NCI-H69 (cell line): ENCODE measurements around the gene INVS.
"Not testable (repeated sequence)": the region's sequence is repeated elsewhere in the genome, so short reads cannot be mapped to it uniquely, and the experiment has no call there.

ENCODE experiments used
- DNase-seq: peaks from one replicate; lab custom pipeline; 2025; lab: John Stamatoyannopoulos, UW

INVS gene

DNA sequence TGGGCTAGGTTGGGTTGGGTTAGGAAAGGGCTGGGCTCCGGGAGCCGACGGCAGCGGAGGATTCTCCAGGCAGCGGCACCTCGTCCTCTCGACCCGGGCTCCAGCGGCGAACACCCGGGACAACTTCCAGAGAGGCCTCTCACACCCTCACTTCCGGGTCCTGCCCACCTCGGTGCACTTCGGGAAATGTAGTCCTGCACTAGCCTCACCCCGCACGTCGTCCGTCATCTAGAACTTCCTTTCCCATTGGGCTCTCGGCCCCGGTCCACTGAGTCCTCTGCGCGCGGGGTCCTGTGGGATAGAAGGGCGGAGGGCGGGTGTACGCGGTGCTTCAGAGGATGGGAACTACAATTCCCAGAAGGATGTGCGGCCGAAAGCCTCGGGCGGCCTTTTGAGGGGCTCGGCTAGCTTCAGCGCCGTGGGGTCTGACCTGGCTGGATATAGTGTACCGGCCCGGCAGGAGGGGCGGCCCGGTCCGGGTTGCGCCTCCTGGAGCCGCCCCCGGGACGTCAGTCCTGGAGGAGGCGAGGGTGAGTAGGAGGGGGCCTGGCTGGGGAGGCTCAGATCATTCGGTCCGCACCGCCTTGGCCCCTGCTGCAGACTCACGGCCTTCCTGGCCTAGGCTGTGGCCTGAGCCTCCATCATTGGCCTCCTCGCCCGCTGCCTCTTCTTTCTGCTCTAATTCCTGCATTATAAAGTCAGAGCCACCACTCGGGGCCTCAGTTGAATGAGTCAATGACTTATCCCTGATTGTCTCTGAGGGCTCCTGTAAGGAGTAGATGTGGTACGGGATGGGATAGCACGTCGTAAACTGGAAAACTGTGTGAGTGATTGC lies at the start of gene INVS, which contains the start of gene ERP44:
Gene INVS (plus strand): TSS at position 357 of the 835 bp plus-strand sequence. CDS start 5,279 bp downstream, outside the sequence.
Gene ERP44 (minus strand): TSS at position 114 of the 835 bp plus-strand sequence. CDS start 160 bp downstream, outside the sequence.
- DNase-seq, result peak; percentile 100

DNA sequence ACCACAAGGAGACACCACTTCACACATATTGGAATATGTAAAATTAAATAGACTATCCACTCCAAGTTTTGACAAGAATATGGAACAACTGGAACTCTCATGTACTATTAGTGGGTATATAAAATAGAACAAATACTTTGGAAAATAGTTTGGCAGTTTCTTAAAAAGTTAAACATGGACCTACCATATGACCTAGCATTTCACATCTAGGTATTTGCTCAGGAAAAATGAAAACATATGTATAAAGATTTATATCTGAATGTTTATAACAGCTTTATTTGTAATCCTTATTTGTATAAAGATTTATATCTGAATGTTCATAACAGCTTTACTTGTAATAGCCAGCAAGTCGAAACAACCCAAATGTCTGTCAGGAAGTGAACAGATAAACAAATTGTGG lies 49.5 kb upstream of the INVS start:
- DNase-seq, result no peak

DNA sequence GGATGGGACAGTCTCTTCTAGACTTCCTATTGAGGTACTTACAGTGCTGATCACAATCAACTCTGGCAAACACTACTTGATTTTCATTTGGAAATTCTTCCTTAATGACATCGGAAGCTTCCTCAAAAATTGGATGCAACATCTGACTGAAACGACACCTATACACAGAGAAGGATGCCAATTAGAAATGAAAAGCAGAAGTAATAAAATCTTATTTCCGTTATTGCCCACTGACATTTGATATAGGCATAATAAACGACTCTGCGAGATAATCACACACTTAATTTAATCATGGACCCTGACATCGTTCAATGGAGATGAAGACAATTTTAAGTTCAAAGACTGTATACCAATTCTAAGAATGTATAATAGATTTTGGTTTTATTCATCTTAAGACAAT lies 46.7 kb upstream of the INVS start:
- DNase-seq, result no peak

GRCh38 chr9:100056561-100056960 lies 42.5 kb upstream of the INVS start:
- DNase-seq, result no peak

DNA sequence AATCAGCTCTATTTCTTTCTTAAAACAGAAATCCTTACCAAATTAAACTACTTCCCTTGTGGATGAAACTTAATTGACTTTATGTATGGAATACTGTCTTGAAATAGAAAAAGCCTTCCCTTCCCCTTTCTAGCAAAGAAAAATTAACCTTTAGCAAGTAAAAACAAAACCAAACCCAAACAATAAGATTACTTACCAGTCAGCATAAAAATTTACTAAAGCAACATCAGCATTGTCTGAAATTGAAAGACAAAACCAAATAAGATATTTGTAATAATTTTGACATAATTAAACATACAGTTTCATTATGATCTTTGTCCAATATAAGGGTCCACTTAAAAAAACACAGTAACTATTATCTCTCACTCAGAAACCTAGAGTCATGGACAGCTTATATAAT lies 41.4 kb upstream of the INVS start:
- DNase-seq, result no peak

DNA sequence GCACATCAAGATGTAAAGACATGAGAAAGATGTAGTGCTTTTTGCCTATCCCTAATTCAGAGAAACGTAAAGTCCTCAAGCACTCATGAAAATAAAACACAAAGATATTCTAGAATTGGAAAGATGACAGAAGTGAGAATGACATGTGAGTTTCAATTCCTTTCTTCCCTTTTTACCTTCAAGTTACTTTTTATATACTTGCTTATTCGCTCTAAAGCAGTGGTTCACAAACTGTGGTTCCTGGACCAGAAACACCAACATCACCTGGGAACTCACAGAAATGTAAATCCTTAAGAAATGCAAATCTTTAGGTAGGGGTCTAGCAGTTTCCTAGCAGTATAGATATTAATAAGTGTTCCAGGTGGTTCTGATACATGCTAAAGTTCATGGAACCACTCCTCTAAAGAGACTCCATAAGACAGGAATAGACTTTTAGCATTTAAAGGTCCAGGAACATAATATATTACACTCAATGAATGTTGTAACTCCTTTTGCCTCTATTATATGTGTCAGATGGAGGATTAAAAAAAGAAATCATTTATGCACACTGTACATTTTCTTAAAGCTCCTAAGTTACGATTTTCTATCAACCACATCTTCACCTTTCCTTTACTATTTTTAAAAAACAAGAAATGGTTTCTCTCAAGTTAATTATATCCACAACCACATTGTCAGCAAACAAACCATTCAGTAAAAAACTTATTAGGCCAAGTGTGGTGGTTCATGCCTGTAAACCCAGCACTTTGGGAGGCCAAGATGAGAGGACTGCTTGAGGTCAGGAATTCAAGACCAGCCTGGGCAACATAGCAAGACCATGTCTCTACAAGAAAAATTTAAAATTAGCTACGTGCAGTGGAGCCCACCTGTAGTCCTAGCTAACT lies 40.1 kb upstream of the INVS start:
- no peak for DNase-seq

DNA sequence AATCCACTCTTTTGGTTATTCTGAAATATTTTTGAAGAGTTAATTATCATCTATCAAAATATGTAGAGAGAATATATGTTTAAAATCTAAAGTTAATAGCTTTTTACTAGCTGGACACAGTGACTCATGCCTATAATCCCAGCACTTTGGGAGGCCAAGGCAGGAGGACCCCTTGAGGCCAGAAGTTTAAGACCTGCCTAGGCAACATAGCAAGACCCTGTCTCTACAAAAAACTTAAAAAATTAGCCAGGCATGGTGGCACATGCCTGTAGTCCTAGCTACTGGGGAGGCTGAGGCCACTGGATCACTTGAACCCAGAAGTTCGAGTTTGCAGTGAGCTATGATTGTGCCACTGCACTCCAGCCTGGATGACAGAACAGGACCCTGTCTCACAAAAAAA lies 36.4 kb upstream of the INVS start:
- DNase-seq, result not testable (repeated sequence)

GRCh38 chr9:100063185-100063584 lies 35.9 kb upstream of the INVS start:
- DNase-seq, result no peak

DNA sequence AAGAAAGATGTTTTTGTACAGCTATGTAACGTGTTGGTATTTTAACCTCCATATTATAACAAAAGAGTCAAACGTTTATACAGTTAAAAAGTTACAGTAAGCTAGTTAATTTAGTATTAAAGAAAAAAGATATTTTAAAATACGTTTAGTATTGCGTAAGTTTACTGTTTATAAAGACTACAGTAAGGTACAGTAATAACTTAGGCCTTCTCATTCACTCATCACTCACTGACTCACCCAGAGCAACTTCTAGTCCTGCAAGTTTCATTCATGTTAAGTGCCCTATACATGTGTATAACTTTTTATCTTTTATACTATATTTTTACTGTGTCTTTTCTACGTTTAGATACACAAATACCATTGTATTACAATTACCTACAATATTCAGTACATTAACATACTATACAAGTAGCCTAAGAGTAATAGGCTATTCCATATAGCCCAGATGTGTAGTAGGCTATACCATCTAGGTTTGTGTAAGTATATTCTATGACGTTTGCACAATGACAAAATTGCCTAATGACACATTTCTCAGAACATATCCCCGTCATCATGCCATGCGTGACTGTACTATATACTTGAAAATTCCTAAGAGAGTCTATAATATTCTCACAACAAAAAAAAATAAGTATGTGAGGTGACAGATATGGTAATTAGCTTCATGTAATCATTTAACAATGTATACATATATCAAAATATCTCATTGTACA lies 34.0 kb upstream of the INVS start:
- DNase-seq, result no peak

GRCh38 chr9:100066539-100066938 lies 32.5 kb upstream of the INVS start:
- peak; percentile 33 for DNase-seq

GRCh38 chr9:100067990-100068389 lies 31.1 kb upstream of the INVS start:
- DNase-seq, result not testable (repeated sequence)

DNA sequence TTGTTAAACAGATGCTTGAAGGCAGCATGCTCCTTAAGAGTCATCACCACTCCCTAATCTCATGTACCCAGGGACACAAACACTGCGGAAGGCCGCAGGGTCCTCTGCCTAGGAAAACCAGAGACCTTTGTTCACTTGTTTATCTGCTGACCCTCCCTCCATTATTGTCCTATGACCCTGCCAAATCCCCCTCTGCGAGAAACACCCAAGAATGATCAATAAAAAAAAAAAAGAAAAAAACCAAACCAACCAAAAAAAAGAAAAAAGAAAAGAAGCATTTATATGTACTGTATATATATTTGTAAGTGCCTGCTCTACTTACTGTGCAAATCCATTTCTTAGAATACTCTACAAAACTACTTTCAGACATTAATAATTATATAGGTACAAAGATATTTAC lies 30.0 kb upstream of the INVS start:
- not testable (repeated sequence) for DNase-seq

DNA sequence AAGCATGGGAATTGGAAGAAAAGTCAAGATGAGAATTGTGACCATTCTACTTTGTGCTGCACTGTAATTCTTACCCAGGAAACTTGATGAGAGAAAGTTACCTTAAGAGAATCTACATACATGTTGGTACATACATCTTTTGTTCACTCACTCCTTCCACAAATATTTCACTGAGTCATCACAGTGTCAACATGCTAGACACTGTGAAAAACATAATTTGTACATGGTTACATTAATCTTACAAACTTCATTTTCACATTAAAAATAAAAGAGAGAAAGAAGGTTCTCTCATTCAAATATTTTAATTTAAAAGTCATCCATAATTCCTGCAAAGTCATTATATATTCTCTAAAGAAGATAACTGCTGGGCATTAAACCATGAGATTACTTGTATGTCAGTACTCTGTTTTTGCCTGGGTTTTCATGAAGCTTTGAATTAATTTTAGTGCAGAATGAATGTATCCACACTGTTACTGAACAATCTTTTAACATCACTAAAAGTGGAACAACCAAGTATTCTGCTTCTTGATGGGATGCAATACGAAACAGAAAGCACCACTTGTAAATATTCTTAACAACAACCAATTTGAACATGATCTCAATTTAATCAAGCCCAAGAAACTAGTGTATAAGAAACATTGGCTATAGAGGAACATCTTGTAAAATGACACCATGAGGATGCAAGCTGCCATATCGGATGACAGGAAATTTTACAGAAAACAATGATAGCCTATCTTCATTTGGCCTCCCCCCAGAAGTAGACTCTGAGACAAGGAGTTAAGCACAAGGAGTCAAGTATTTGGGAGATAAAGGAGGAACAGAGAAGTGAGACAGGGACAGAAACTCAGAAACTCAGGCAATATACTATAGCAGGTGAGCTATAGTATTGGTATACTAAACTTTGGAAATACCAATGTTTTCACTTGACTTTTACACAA lies 28.7 kb upstream of the INVS start:
- no peak for DNase-seq

DNA sequence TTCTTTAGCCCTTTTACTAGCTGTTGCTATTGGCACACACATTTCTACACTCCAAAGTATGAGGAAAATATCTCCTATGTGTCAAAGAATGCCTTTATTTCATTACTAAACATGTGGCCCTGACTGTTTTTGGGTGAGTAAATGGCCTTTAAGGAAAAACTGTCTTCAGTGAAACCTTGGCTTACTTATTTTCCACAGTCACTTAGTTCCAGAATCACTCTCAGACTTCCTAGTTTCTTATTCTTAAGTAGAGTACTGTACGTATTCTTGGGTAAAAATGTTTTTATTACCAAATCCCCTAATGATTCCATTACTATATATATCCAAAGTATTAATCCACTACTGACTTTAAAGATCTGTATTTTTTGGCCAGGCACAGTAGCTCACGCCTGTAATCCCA lies 27.8 kb upstream of the INVS start:
- no peak for DNase-seq

DNA sequence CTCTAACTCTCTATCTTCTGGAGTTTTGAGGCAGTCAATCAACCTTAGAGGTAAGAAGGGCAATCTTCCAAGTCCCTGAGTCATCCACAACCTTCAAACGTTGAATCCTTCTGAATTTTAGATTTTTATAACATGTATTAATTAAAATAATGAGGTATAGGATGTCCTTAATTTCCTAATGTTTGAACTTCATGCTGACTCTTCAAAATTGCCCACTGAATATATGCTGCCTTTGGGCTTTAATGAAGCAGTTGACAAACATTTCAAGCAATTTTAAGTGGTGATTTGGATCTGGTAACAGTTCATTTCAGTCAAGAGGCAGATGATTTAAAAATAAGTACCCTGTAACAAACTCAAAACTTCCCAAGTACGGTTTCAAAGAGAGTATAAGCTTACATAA lies 26.2 kb upstream of the INVS start:
- DNase-seq, result no peak

- DNase-seq, result no peak
These were observed 24.9 kb upstream of the INVS start for GRCh38 chr9:100074093-100074492.

GRCh38 chr9:100074989-100075388 lies 24.1 kb upstream of the INVS start:
- no peak for DNase-seq

DNA sequence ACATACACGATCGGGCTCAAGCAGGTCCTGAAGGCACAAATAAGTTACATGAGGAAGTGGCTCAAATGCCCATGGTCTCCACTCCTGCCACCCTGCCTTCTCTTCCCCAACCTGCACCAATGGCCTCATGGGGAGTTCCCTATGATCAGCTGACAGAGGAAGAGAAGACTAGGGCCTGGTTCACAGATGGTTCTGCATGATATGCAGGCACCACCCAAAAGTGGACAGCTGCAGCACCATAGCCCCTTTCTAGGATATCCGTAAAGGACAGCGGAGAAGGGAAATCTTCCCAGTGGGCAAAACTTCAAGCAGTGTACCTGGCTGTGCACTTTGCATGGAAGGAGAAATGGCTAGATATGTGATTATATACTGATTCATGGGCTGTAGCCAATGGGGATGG lies 22.8 kb upstream of the INVS start:
- DNase-seq, result not testable (repeated sequence)

GRCh38 chr9:100082782-100083181 lies 16.3 kb upstream of the INVS start:
- no peak for DNase-seq

DNA sequence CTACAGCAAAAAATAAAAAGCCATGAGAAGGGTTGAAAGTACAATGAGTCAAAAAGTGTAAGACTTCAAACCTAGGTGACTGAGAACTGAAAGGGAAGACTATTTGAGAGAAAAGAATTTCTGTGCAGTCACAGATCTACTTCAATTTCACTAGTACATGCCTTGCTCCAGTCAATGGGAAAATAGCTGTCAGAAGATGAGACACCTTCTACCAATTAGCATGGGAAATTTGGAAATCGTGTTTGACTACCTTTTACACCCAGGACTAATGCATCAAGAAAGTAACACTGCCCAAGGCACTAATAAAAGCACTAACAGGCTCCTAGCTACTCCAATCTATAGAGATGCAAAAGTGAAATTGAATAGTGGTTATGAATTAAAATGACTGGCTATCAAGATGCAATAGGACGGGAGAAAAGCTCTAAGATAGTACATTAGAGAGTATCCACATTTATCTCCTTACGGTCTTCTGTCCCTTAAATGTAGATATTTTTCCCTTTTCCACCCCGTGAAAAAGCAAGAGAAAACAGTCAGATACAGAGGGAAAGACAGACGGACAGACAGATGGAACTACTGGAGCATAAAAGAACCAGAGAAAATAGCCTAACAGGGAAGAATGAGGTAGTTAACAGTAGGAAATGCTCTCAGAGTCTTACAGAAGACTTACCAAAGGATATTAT lies 15.5 kb upstream of the INVS start:
- no peak for DNase-seq

- no peak for DNase-seq
These were observed 15.0 kb upstream of the INVS start for GRCh38 chr9:100084128-100084453.
